Measurements from ENCODE around the gene SELL.
"Not testable (repeated sequence)": the region's sequence is repeated elsewhere in the genome, so short reads cannot be mapped to it uniquely, and the experiment has no call there.

SELL gene

DNA sequence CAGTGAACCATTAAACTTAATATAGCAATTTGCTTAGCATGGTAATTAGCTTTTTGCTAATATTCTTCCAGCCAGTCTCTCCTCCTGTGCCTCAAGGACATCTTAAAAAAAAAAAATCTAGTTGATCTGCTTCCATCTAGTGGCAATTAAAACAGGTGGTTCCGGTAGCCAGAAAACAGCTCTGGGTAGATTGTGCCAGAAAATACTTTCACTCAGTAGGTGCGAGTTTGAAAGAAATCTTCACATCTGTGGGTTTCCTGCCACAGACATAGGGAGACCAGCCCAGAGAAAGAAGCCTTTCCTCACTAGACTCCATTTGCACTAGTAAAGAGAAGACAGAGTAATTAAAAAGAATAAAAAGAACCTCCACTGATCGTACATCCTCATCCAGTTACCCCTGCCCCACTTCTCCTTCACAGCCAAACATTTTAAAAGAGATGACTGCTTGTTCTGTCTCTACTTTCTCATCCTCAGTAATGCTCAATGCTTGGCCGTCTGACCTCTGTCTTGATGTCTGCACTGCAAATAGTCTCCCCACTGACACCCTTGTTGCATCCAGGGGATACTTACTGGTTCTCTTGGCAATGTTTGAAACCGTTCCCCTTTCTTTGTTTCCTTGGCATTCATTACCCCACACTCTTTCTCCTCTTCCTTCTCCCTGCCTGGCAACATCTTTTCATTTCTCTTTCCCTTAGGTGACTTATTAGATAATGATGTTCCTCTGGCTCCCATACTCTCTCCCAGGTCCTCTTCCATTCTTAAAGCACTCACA lies 16.9 kb downstream of the SELL start:
- TF ChIP-seq, protein P1, sequence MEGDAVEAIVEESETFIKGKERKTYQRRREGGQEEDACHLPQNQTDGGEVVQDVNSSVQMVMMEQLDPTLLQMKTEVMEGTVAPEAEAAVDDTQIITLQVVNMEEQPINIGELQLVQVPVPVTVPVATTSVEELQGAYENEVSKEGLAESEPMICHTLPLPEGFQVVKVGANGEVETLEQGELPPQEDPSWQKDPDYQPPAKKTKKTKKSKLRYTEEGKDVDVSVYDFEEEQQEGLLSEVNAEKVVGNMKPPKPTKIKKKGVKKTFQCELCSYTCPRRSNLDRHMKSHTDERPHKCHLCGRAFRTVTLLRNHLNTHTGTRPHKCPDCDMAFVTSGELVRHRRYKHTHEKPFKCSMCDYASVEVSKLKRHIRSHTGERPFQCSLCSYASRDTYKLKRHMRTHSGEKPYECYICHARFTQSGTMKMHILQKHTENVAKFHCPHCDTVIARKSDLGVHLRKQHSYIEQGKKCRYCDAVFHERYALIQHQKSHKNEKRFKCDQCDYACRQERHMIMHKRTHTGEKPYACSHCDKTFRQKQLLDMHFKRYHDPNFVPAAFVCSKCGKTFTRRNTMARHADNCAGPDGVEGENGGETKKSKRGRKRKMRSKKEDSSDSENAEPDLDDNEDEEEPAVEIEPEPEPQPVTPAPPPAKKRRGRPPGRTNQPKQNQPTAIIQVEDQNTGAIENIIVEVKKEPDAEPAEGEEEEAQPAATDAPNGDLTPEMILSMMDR (IDR thresholded peaks at IDR 0.05; ENCODE audit: extremely low read depth, missing control alignments): no peak
- no peak for DNase-seq (ENCODE audit: low spot score)

DNA sequence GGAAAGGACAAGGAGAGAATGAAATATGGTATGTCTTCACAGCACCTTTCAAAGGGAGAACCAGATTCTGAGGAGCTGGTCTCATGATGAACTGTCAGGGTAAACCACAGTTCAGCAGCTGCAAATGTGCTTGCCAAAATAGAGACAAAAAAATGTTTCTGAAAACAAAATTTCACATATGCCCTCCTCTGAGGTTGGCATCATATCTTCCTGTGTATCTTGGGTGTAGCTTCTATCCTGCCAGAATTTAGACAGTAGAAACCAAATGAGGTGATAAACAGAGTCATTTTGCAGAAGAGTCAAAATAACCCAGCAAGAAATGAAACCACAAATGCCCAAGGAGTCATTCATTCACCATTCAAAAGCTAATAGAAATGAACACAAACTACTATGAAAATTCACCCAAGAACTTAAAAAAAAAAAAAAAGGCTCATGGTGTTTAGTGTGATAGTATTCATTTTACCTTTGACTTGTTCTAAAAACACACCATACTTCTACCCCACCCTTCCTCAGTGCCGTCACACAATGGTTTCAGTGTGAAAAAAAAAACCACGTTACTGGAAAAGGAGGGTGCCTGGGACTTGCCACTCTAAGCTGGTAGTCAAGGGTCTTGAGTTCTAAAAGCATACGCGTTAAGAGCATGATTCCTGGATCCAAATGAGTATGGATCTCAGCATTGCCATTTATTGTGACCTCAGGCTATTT lies 18.5 kb downstream of the SELL start:
- TF ChIP-seq, protein P1 (IDR thresholded peaks at IDR 0.05; ENCODE audit: extremely low read depth, missing control alignments): no peak
- no peak for DNase-seq (ENCODE audit: low spot score)

DNA sequence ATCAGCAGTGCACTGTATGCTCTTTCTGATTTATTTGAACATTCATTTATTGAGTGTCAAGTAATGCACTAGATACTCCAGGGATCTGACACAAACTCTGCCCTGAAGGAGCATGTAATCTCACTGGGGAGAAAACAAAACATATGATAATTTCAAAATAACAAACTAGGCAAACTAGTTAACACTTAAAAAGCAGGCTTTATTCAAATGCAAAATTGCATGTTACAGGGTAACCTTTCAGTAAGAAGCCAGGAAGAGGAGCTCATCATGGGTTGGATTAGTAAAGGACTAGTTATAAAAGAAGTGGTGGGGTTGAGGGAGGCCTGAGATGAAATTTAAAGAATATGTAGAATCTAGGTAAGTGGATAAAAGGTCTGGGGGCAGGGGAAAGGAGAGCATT lies 20.9 kb downstream of the SELL start:
- DNase-seq (ENCODE audit: low spot score): no peak
- TF ChIP-seq, protein P1 (IDR thresholded peaks at IDR 0.05; ENCODE audit: extremely low read depth, missing control alignments): no peak

DNA sequence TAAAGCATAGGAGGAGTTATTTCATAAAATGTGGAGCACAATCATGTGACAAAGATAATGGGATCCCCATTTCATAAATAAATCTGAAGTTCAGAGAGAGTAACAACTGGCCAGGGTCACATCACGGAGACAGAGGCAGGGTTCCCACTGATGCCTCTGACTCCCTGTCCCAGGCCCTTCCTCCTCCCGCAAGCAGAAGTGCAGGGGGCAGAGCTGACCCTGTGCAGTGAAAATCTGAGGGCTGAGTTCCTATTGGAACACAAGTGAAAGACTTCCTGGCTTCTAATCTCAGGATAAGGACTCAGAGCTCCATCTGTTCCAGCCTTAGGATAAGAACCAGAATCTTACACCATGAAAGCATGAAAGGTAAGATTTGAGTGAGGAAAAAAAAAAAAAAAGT lies 22.0 kb downstream of the SELL start:
- DNase-seq (ENCODE audit: low spot score): no peak
- TF ChIP-seq, protein P1 (IDR thresholded peaks at IDR 0.05; ENCODE audit: extremely low read depth, missing control alignments): no peak

DNA sequence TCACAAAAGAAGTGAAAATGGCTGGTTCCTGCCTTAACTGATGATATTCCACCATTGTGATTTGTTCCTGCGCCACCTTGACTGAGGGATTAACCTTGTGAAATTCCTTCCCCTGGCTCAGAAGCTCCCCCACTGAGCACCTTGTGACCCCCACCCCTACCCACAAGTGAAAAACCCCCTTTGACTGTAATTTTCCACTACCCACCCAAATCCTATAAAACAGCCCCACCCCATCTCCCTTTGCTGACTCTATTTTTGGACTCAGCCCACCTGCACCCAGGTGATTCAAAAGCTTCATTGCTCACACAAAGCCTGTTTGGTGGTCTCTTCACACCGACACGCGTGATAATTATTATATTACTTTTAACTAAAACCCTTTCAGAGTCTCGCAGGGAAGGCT lies 23.0 kb downstream of the SELL start:
- not testable (repeated sequence) for DNase-seq (ENCODE audit: low spot score)

DNA sequence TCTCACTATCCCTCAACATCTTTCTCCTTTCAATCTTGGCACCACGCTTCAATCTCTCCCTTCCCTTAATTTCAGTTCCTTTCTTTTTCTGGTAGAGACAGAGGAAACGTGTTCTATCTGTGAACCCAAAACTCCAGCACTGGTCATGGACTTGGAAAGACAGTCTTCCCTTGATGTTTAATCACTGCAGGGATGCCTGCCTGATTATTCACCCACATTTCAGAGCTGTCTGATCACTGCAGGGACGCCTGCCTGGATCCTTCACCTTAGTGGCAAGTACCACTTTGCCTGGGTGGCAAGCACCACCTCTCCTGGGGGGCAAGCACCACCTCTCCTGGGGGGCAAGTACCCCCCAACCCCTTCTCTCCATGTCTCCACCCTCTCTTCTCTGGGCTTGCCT lies 27.8 kb downstream of the SELL start:
- DNase-seq (ENCODE audit: low spot score): no peak
- TF ChIP-seq, protein P1 (IDR thresholded peaks at IDR 0.05; ENCODE audit: extremely low read depth, missing control alignments): no peak

DNA sequence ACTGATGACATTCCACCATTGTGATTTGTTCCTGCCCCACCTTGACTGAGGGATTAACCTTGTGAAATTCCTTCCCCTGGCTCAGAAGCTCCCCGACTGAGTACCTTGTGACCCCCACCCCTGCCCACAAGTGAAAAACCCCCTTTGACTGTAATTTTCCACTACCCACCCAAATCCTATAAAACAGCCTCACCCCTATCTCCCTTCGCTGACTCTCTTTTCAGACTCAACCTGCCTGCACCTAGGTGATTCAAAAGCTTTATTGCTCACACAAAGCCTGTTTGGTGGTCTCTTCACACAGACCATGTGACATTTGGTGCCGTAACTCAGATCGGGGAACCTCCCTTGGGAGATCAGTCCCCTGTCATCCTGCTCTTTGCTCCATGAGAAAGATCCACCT lies 28.3 kb downstream of the SELL start:
- not testable (repeated sequence) for DNase-seq (ENCODE audit: low spot score)

DNA sequence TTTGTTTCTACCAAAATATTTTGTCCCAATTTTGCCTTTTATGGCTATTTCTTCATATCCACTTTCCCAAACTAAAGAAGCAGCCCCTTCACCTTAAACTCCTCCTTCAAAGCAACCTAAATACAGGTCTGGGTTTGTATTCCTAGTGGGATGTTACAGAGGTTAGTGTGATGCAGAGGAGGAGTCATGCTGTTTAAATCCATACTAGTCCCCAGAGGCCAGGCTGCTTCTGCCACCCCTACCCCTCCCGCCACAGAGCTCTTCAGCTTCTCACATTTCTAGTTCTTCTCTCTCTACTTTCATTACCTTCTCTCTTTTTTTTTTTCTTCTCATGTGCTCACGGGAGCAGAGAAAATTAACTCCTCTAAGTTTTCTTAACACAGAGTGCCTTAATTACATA lies 29.3 kb downstream of the SELL start:
- DNase-seq (ENCODE audit: low spot score): no peak
- TF ChIP-seq, protein P1 (IDR thresholded peaks at IDR 0.05; ENCODE audit: extremely low read depth, missing control alignments): no peak
